RWPE1 (cell line): ENCODE data around the gene C5orf24.
A peak's percentile ranks its signal among the peaks of the same experiment; 100 is the strongest.

Experiments
- CTCF ChIA-PET: fragments of 350-600 bp; sonication (Branson Sonifier 250); formaldehyde crosslinking; extraction: SDS; loops from one replicate; lab custom pipeline; 2021; lab: Yijun Ruan, JAX
- POLR2A ChIA-PET: fragments of 400-600 bp; formaldehyde crosslinking; extraction: SDS; loops from one replicate; lab custom pipeline; 2020; ENCODE audit warnings: antibody characterized with exemption; ENCODE audit not compliant: low non-redundant PET; lab: Yijun Ruan, JAX
- DNase-seq: peaks from one replicate; pipeline ENCODE4 v3.0.0; 2012; ENCODE audit warnings: low spot score
- H3K27ac ChIP-seq: fragments of 450-650 bp; 2 replicates; pipeline ENCODE4 v1.5.1; 2017
- TF ChIP-seq, protein P1 (sequence below): fragments of 450-650 bp; conservative IDR thresholded peaks from 2 replicates; pipeline ENCODE4 v1.5.1; 2017; ENCODE audit warnings: low read depth, mild to moderate bottlenecking

C5orf24 gene

DNA sequence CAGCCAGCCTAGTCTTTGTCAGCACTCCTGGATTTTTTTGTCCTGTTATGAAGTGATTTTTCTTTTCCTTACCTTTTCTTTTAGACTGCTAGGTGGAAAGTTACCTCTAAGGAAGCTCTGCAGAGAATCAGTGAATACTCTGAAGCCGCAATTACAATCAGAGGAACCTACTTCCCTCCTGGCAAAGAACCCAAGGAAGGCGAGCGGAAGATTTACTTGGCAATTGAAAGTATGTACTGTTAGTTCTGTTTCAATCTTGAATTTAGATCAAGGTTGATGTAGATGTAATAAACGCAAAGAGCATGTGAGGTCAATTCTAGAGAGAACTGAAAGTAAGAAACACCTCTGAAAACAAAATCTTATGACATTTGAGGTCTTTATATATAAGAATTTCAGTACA, 27.0 kb upstream of the C5orf24 start:
- POLR2A ChIA-PET = no interaction called here
- H3K27ac ChIP-seq = no peak overlapping the region
- CTCF ChIA-PET = no interaction called here
- DNase-seq = no peak
- TF ChIP-seq, protein P1, sequence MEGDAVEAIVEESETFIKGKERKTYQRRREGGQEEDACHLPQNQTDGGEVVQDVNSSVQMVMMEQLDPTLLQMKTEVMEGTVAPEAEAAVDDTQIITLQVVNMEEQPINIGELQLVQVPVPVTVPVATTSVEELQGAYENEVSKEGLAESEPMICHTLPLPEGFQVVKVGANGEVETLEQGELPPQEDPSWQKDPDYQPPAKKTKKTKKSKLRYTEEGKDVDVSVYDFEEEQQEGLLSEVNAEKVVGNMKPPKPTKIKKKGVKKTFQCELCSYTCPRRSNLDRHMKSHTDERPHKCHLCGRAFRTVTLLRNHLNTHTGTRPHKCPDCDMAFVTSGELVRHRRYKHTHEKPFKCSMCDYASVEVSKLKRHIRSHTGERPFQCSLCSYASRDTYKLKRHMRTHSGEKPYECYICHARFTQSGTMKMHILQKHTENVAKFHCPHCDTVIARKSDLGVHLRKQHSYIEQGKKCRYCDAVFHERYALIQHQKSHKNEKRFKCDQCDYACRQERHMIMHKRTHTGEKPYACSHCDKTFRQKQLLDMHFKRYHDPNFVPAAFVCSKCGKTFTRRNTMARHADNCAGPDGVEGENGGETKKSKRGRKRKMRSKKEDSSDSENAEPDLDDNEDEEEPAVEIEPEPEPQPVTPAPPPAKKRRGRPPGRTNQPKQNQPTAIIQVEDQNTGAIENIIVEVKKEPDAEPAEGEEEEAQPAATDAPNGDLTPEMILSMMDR = no peak

- POLR2A ChIA-PET = no interaction called here
- peak overlapping the region; percentile 29; the same call in 1 of the 2 replicates for H3K27ac ChIP-seq
- DNase-seq = no peak
- CTCF ChIA-PET = interaction anchor here (0.6 to 0.7 kb wide), 3 partner anchors 48 to 1996 kb away, joined by 4 to 6 read pairs (median 4); partner anchors contain the start of gene DDX46
- TF ChIP-seq, protein P1 = no peak
Measured at GRCh38 chr5:134819407-134819963, 26.3 kb upstream of the C5orf24 start.

DNA sequence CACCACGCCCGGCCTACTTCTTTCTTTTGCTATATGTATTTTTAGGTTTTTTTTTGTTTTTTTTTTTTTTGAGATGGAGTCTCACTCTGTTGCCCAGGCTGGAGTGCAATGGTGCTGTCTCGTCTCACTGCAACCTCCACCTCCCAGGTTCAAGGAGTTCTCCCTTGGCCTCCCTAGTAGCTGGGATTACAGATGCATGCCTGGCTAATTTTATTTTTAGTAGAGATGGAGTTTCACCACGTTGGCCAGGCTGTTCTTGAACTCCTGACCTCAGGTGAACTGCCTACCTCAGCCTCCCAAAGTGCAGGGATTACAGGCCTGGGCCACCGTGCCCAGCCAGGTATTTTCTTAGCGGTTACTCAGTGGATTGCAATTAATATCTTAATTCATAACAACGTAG, 23.9 kb upstream of the C5orf24 start:
- no peak for DNase-seq
- no peak overlapping the region for H3K27ac ChIP-seq
- POLR2A ChIA-PET = no interaction called here
- CTCF ChIA-PET = no interaction called here
- TF ChIP-seq, protein P1 = no peak

GRCh38 chr5:134824681-134825080, 21.1 kb upstream of the C5orf24 start:
- DNase-seq = no peak
- TF ChIP-seq, protein P1 = no peak
- ChIA-PET CTCF (interaction anchor here (1.1 kb wide), 1 partner anchor 21 kb away, joined by 3 read pairs; no protein-coding TSS in a partner anchor), POLR2A (no interaction called here)
- no peak overlapping the region for H3K27ac ChIP-seq

DNA sequence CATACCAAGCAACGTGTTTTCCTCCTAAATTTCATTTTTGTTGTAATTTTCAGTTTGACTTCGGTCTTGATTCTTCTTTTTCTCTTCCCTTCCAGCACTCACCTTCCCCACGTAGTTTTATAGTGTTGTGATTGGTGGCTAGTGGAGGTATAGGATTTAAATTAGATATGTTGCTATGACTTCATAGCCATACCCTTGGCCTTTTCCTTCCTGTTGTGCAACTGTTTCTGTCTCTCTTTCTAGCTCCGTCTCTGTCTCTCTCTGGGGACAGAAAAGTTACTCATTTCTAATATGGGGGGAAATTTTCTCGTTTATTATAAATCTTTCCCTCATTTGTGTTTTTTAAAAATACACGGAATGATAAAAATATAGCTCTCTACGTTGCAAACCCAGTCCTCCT, 20.6 kb upstream of the C5orf24 start:
- no peak overlapping the region for H3K27ac ChIP-seq
- TF ChIP-seq, protein P1 = no peak
- ChIA-PET POLR2A (no interaction called here), CTCF (interaction anchor here (1.1 kb wide), 1 partner anchor 20 kb away, joined by 3 read pairs; no protein-coding TSS in a partner anchor)
- DNase-seq = no peak

- no peak for DNase-seq
- TF ChIP-seq, protein P1 = no peak
- CTCF ChIA-PET = no interaction called here
- POLR2A ChIA-PET = no interaction called here
- H3K27ac ChIP-seq = no peak overlapping the region
Measured at GRCh38 chr5:134833340-134834032, 12.3 kb upstream of the C5orf24 start.
